Measurements from ENCODE around the gene GOLGA2.

Gene GOLGA2

DNA sequence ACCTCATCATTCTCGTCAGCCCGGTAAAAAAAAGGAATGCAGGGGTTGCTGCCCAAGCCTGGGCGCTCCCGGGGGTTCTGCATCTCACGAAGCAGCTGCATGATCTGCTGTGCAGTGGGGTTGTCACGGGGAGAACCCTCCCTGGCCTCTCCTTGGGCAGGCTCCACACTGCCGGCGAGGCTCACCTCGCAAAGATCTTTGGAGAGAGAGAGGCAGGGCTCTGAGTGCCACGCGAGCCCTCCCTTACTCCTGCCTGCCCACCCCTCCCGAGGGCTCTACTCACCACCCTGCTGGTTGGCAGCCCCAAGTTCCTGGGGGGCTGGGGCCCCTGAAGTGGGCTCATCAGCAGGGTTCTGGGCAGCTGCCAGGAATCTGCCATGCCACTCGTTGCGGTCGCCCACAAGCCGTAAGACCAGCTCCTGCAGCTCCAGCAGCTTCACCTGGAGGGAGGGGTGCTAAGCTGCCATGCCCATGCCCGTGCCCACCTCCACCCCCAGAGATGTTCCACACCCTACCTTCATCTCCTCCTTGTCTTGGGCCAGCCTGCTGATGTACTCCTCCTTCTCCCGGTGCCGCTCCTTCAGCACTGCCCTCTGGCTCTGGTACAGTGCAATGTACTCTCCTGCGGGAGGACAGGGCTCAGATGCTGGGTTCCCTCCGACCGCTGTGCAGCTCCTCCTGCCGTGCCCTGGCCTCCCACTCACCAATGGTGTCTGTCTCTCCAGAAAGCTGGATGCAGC lies 18.6 kb downstream of the GOLGA2 start:
- DNase-seq (ENCODE audit: low read depth, low spot score), result no peak

DNA sequence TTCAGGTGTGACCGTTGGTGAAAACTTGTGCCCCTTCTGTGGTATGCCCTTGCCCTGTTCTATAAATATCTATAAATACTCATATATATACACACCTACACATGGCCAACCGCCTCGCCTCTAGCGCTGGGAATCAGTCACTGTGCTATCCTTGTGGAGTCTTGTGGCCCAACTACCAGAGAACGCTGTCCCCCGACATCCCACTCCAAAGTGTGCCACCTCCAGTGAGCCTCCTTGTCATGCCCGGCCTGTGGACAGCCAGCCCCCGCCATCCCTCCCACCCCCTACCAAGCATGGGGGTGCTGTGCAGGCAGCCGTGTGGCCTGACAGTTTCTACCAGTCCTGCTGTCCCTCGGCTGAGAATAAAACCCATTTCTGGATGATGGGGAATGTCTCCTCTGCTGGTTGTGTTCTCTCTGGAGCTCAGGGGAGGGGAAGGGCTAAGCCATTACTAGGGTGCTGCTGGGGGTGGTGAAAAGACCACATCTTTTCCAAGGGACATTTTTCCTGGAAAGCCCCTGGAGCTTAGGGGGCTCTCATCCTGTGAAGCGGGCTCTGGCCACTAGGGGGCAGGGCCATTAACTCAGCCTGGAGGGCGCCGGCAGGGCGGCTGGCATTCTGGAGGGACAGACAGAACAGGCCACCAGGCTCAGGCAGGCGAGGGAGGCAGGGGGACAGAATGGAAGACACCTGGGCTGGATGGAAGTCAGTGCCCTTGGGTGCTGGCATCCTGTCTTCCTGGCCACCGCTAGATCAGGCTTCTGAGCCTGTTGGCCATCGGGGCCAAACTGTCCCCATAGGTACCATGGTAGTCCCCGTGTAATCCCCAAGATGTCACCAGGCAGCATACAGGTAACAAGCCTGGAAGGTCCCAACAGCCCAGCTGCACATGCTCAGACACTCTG lies 20.7 kb downstream of the GOLGA2 start:
- DNase-seq (ENCODE audit: low read depth, low spot score), result peak; percentile 79

- no peak for DNase-seq (ENCODE audit: low read depth, low spot score)
These were observed 21.4 kb downstream of the GOLGA2 start for GRCh38 chr9:128254362-128254761.

DNA sequence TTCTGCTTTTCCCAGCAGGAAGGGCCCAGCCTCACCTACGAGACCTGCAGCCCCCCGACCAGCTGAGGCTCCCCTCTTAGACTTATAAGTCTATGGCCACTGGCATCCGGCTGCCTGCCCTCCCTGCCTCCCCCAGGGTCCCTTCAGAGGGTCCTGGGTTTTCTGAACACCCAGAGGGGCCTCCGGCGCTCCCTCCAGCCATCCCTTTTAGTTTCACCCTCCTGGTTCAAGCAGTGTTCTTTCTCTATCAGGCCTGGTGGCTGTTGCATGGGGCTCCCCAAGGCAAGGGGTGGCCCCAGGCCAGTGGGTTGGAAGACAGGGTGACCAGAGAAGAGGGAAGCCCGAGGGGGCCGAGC lies 21.8 kb downstream of the GOLGA2 start:
- no peak for DNase-seq (ENCODE audit: low read depth, low spot score)

DNA sequence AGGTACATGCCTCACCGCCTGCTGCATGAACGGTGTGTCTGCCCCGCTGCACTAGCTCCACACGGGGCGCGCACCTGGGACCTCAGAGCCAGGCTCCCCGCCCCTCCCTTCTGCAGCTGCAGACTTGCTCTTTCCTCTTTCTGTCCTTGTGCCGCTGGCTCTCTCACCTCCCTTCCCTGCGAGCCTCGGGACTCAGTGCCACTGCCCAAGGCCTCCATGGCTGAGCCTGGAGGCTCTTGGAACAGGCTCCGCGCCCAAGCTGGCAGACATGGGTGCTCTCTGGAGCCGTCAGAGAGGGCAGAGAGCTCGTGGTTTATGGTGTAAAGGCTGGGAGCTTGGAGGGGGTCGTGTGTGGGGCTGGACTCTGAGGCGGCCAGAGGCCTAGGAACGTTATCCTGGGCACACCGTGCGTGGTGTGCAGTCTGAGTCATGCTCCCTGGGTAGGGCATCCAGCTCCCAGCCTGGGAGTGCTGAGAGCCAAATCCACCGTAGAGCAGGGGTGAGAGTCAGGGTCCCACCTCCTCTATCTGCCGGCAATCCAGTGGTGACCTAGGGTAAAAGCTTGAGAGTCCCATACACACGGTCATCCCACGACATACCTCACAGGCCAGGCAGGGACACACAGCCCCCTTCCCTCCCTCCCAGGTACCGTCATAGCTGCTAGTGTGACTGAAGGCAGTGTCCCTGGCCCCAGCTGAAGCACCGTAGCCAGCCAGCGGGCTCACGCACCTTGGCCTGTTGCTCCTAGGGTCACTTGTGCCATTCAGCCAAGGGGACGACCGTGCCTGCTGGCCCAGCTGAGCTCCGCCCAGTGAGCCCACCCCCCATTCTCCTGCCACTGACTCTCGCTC lies 22.4 kb downstream of the GOLGA2 start:
- DNase-seq (ENCODE audit: low read depth, low spot score), result peak; percentile 51

DNA sequence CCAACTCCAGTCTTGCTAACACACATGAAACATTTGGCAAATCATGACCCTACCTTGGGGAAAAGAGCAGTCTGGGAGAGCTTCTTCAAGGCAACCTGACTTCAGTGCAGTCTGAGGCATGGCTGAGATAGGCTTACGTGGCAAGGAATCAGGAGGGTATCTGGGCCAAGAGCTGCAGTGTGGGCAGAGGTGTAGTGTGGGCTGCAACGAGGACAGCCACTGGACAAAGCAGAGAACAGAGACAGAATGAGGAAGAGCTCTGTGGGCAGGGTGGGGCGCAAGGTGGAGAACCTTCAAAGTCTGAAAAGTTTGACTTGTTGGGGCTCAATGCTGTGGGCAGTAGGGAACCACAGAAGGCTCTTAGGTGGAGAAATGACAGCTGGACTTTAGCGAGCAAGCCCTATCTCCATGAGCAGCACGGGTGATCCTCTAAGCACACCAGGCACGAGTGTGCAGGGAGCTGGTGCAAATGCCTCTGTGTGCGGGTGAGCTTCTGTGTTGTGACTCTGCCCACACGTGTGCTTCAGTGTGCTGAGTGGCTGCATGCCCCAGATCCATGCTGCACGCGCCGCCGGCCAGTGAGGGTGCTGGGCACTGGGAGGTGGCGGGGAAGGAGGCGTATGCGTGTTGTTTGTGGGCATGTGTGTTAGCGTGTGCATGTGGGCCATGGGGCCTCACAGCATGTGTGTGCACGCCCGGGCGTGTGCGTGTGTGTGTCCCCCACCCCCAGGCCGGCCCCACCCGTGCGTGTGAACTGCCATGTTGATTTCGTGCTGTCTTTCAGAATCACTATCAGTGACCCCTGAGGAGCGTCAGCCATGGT lies 23.3 kb downstream of the GOLGA2 start:
- DNase-seq (ENCODE audit: low read depth, low spot score), result no peak

- no peak for DNase-seq (ENCODE audit: low read depth, low spot score)
These were observed 24.1 kb downstream of the GOLGA2 start for GRCh38 chr9:128251732-128252100.

- no peak for DNase-seq (ENCODE audit: low read depth, low spot score)
These were observed 24.7 kb downstream of the GOLGA2 start for GRCh38 chr9:128250839-128251731.

DNA sequence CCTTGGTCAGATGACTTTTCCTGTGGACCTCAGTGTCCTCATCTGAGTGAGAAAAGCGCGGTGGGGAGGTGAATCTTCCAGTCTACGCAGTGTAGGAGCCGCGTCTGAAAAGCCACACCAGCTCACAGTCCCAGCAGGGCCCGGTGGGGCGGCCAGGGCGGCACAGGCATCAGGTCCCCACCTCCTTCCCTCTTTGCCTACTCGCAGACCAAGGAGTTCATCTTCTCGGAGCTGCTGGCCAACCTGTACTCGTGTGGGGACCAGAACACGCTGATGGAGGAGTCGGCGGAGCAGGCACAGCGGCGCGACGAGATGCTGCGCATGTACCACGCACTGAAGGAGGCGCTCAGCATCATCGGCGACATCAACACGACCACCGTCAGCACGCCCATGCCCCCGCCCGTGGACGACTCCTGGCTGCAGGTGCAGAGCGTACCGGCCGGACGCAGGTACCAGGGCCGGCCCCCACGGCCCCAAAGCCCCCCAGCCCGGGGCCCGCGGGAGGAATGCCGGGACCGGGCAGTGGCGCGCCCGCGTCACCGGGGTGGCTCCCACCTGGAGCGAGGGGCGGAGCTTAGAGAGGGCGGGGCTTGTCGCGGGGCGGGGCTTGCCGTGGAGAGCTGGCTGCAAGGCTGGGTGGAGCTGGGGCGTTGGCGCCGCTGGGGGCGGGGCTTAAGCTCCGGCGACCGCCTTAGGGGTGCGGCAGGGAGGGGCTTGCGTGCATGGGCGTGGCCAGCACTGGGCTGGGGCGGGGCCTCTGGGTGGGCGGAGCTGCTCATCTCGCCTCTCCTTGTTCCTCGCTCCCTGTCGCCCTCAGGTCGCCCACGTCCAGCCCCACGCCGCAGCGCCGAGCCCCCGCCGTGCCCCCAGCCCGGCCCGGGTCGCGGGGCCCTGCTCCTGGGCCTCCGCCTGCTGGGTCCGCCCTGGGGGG lies 25.6 kb downstream of the GOLGA2 start:
- DNase-seq (ENCODE audit: low read depth, low spot score), result peak; percentile 88

DNA sequence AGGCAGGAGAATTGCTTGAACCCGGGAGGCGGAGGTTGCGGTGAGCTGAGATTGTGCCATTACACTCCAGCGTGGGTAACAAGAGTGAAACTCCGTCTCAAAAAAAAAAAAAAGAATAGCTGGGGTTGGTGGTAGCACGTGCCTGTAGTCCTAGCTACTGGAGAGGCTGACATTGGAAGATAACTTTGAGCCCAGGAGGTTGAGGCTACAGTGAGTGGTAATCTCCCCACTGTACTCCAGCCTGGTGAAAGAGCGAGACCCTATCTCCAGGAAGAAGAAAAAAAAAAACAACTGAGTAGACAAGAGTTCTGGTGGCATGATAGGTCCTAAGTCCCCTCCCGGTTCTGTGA lies 26.3 kb downstream of the GOLGA2 start:
- no peak for DNase-seq (ENCODE audit: low read depth, low spot score)

DNA sequence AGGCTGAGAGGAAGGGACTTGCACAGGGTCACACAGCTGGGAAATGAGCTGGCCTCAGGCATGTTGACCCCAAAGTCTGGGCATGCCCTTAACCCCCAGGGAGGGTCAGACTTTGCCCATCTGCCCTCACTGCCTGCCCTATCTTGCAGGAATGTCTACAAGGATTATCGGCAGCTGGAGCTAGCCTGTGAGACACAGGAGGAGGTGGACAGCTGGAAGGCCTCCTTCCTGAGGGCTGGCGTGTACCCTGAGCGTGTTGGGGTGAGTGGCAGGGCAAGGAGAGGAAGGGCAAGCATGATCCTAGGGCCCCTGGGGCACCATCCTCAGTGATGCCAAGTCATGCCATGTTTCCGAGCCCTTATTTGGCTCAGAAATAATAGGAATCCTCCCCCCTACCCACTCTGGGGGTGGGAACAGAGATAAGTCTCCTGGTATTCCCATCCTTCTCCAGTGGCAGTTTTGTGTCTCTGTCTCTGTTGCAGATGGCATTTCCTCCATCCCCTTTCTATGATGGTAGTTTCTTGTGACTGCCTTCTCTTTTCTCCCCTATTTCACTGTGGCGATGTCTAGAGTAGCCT lies 28.5 kb downstream of the GOLGA2 start:
- DNase-seq (ENCODE audit: low read depth, low spot score), result no peak

DNA sequence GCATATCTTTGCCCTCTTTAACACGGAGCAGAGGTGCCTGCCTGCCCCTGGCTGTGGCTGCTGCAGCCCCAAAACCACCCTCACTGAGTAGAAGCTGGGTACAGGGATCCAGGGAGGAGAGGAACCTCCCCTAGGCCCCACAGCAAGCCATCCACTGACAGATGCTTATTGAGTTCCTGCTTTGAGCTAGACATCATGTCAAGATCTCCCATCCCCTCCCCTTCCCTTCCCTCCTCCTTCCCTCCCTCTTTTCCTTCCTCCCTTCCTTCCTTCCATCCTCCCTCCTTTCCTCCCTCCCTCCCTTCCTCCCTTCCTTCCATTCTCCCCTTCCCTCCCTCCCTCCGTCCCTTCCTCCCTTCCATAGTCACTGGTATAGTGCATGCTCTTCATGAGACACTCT lies 29.3 kb downstream of the GOLGA2 start:
- DNase-seq (ENCODE audit: low read depth, low spot score), result no peak

GRCh38 chr9:128245421-128246151 lies 30.2 kb downstream of the GOLGA2 start:
- peak; percentile 64 for DNase-seq (ENCODE audit: low read depth, low spot score)

GRCh38 chr9:128244837-128245231 lies 31.0 kb downstream of the GOLGA2 start:
- peak; percentile 30 for DNase-seq (ENCODE audit: low read depth, low spot score)

DNA sequence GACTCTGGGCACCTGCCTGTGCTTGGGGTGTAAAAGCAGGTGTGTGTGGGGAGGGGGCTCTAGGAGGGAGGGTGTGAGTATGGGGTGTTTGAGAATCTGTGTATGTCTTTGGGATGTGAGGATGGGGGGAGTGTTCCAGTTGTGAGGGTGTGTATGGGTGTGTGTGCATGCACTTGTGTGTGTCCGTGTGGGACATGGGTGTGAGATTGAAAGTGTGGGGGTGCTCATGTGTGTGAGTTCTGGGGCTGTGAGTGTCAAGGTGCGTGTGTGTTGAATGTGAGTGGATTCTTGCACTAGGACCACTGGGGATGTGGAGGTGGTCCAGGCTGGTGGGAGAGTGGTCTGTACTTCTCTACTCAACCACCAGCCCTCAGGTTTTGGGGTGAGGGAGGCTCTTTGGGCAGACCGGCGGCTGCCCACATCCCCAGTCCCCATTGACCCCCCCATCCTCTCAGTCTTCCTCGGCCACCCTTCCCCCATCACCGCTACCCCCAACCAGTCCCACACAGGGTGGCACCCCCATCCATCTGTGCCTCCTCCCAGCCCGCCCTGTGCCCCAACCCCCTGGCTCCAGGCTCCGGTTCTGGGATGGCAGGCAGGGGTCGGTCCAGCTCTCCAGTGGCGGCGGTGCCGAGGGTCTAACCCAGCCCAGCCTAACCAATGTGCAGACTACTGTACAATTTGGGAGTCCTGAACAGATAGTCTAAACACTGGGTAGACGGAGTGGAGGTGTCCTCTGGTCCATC lies 31.5 kb downstream of the GOLGA2 start:
- no peak for DNase-seq (ENCODE audit: low read depth, low spot score)

DNA sequence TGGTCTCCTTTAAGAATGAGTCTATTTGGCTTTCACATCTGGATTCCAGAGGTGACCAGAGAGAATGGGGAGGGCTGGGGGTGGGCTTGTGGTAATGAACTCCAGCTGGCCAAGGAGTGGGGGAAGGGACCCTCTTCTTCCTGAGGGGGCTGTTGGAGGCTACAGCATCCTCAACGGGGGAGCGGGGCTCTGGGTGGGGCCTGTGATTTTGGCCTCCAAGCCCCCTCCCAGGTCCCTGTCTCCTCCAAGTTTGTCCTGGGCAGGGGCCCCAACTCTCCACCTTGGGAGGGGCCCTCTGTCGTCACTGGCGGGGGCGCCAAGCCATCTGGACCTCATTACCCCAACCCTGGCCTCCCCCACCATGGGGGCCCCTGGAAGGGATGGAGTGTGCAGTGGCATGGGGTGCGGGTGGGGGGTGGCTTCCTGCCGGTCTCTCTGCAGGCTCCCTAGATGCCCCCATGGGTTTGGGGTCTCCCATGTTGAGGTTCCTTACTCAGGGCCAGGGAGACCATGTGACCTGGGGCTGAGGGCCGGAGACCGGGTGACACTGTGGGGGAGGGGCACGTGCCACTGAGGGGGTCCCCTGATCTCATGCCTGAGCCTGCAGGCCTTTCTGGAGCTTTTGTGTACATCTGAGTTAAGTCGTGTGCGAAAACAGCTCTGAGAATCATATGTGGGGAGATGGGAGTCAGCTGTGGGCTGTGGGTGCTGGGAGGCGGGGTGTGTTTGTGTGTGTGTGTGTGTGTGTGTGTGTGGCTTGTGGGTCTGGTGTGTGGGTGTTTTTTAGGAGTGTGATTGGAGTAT lies 32.4 kb downstream of the GOLGA2 start:
- DNase-seq (ENCODE audit: low read depth, low spot score), result no peak

- DNase-seq (ENCODE audit: low read depth, low spot score), result no peak
These were observed 33.0 kb downstream of the GOLGA2 start for GRCh38 chr9:128242828-128243214.
